GM19372 (cell line): ENCODE measurements around the gene VENTX.
"Not testable (repeated sequence)": the region's sequence is repeated elsewhere in the genome, so short reads cannot be mapped to it uniquely, and the experiment has no call there.

Experiments
- ATAC-seq: cut with Tn5 transposase; IDR thresholded peaks from one replicate; pipeline ENCODE4 v1.9.1; 2021; ENCODE audit warnings: mild to moderate bottlenecking, low read depth, moderate library complexity; ENCODE audit not compliant: unreplicated experiment

Gene VENTX

DNA sequence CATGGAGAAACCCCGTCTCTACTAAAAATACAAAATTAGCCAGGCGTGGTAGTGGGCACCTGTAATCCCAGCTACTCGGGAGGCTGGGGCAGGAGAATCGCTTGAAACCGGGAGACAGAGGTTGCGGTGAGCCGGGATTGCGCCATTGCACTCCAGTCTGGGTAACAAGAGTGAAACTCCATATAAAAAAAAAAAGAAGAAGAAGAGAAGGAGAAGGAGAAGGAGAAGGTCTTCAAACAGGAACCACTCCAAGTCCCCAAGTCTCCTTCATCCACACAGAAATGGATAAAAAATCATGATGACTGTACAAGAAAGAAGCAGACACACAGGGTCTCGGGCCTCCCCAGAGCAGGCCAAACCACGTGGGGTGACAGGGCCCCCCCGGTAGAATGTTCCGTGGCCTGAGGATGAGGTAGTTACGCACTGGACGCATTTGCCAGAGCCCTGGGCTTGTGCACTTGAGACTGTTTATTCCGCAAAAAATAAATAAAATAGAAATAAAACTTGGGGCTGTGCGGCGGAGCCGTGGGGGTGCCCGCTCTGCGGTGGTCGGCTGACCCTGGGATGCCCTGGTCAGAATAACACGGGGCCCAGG, 15.8 kb downstream of the VENTX start:
- ATAC-seq = no peak

DNA sequence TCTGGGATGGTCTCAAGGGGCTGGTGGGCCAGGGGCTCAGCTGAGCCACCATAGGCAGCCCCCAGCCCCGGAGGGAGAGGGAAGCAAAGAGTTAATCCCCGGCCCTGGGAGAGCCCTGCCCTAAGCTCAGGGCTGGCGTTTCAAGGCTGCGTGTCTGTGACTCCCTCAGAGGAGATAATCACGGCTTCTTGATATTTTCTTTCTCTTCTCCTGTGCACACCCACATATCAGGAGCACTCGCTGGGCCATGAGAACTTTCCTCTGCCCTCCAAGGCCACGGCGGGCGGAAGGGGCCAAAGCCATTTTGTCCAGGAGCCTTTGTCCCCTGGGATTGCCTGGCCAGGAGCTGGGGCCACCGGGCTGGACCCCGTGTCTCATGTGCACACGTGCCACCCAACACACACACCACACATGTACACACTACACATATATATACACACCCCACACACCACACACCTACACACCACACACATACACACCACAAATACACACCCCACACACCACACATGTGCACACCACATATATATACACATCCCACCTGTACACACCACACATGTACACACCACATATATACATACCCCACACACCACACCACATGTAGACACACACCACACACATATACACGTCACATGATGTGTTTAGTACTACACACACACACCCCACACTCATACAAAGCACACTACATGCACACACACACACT, 16.9 kb downstream of the VENTX start:
- no peak for ATAC-seq

DNA sequence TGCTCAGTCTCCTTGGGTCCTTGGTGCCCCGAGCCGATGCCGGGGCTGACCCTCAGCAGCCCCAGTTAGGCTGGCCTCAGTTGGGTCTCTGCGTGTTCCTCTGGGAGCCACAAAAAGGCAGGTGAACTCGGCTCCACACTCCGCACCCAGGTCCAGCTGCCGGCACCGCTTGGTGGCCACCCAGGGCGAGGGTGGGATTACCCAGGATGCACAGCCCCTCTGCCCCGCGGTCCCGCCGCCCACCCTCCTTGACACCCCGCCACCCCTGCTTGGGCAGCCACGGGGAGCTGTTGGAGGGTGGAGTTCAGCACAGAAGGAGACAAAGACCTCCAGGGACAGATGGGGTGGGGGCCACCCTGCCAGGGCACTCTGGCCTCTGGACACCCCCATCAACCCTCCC, 17.7 kb downstream of the VENTX start:
- no peak for ATAC-seq

- ATAC-seq = no peak
These were observed 19.9 kb downstream of the VENTX start for GRCh38 chr10:133257489-133258065.

DNA sequence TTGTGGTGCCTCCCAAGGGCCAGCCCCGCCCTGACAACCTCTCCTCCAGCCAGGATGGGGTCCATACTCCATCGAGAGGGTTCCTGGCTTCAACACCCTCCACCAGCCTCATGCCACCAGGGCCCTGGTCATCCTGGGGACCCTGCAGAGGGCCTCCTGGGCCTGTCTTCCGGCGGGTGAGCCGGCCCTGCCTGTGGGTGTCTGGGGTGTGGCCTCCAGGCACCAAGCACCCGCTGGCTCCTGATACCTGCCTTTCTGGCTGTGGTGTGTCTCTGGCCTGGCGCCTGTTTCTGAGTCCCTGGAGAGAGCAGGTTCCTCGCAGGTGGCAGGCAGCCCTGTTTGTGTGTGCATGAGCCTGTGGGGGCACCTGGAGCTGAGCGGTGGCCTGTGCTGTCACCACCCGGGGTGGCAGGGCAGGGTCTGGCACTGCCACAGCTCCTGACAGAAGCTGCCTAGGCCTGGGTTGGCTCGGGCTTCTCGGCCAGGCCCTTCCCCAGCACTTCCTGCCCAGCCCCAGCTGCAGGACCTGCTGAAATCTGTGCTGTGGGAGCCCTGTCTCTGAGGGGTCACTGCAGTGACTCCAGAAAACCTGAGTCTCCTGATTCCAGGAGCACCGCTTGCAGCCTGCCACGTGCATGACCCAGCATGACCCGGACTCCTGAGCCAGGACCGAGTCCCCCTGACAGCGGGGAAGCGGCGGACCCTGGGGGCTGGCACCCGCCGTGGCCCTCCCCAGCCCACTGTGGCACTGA, 20.6 kb downstream of the VENTX start:
- no peak for ATAC-seq

DNA sequence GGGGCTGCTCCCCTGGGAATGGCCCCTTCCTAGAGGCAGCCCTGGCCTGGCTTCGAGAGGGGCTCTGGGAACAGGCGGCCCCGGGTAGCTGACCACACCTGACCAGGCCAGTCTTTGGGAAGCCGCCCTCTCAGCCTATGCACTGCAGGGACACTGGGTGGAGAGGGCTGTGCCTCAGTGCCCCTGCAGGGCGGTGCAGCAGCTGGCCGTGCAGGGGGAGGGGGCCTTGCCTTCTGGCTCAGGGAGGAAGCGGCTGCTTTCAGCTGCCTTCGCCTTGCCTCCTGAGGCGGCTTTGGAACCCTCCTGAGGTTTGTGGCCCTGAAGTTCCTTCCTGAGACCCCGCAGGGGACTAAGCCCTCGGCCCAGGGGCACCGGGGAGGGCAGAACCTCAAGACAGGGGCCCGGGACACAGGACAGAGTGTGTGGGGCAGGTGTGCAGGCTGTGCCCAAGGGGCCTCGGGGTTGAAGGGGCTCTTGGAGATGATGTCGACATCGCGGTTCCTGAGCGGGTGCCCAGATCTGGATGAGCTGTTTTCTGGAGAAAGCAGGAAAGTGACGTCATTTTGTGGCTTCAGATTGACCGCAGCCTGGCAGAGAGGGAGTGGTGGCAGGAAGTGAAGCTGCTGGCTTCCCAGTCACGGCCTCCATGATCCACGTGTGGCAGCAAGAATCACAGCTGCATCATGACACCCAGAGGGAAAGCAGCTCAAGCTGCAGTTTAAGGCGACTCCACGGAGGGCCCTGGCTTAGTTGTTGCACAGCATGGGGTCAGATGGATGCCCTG, 21.4 kb downstream of the VENTX start:
- no peak for ATAC-seq

DNA sequence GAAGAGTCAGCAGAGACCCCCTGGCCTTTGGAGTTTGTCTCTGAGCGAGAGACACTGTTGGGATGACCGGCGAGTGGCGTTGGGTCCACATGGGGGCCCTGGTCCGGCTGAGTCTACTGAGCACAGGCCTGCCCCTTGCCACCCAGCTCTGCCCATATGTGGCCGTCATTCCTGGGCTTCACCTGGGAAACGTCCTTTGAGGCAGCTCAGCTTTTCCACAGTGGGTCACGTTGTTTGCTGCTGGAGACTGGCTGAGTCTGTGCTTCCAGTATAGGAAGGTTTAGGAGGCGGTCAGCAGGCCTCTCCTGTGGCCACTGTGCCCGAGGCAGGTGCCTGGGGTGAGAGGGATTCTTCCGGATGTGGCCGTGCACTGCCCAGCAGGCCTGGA, 21.9 kb downstream of the VENTX start:
- no peak for ATAC-seq

- ATAC-seq = peak; percentile 51
These were observed 23.5 kb downstream of the VENTX start for GRCh38 chr10:133260895-133261725.

GRCh38 chr10:133261726-133262325, 24.2 kb downstream of the VENTX start:
- ATAC-seq = peak; percentile 54

- ATAC-seq = no peak
These were observed 25.0 kb downstream of the VENTX start for GRCh38 chr10:133262696-133263095.

- no peak for ATAC-seq
These were observed 26.0 kb downstream of the VENTX start for GRCh38 chr10:133263674-133264073.

DNA sequence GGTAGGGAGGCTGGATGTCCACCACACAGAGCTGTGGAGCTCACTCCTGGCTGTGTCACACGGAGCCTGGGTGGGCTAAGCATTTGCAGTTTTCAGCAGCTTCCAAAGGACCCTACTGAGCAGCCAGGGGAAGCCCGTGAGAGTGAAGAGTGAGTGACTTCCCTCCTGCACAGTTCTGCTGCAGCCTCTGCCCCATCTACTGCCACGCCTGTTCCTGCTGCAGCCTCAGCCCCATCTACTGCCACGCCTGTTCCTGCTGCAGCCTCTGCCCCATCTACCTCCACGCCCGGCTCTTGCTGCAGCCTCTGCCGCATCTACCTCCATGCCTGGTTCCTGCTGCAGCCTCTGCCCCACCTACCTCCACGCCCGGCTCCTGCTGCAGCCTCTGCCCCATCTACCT, 26.8 kb downstream of the VENTX start:
- no peak for ATAC-seq

- not testable (repeated sequence) for ATAC-seq
These were observed 27.4 kb downstream of the VENTX start for GRCh38 chr10:133265052-133265451.

- ATAC-seq = no peak
These were observed 28.6 kb downstream of the VENTX start for GRCh38 chr10:133266056-133266795.

DNA sequence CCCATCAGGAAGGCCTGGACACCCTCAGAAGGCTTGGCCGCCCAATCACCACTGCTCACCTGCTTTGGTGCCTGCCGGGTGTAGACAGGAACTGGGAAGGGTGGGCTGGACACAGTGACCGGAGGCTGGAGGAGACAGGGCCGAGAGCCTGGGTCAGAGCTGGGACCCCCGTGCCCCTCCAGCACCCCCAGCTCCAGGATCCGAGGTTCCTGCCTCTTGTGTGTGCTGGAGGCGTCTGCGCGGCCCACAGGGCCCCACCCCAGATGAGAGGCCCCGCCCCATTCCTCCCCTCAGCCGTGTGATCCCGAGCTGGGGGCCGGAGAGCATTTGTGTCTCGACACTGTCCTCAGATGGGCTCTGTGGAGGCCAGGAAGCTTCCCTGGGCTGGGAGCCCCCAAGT, 29.6 kb downstream of the VENTX start:
- no peak for ATAC-seq

GRCh38 chr10:133267829-133268228, 30.2 kb downstream of the VENTX start:
- ATAC-seq = no peak

DNA sequence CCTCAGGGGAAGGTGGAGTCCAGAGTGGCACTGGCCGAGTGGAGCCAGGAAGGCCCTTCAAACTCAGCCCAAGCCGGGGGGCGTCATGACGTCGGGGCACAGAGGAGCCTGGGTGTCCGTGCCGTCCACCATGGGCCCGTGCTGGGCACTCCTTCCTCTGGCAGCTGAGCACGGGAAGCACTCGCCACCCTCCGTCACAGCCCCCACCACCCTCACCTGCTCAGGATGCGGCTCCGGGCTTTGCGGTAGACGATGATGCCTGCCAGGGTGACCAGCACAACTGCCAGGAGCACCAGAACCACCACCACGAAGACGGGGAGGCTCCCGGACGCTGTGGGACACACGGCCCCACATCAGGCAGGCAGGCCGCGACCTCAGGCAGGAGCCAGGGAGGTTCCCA, 30.9 kb downstream of the VENTX start:
- no peak for ATAC-seq

DNA sequence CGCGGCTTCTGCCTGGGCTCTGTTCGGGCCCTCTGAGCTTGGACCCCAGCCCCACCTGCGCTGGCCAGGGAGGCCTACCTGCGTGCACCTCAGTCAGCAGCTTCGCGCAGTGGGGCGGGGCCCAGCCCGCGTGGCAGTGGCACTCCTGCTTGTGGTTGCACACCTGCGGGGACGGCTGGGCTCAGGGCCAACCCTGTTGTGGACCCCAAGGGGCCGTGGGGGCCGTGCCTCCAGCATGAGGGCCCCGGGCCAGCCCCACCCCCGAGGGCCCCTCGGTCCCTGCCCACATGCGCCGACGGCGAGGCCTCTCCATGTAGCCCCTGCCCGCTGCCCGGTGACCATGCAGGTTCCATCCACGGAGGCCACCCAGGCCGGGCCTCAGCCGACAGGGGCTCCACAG, 31.7 kb downstream of the VENTX start:
- no peak for ATAC-seq

- ATAC-seq = no peak
These were observed 32.5 kb downstream of the VENTX start for GRCh38 chr10:133270204-133270603.
